Cardiac fibroblast (primary cell): ENCODE data around the gene GAPT.

Experiments
- DNase-seq, 2 donors: peaks; one replicate each; pipeline versions ENCODE4 v3.0.0 to v3.0.0-alpha.2; 2010; ENCODE audit warnings: low read depth in 2 of 2
- H3K4me3 ChIP-seq, 2 donors: replicated peaks in 1 of 2; 1 replicate in 1 of 2; 2 replicates in 1 of 2; pipeline ENCODE4 v1.5.1; 2011; ENCODE audit warnings: low read depth in 2 of 2, low read length in 2 of 2, mild to moderate bottlenecking in 2 of 2, moderate library complexity in 1 of 2
- CTCF ChIP-seq: IDR thresholded peaks from one replicate; pipeline ENCODE4 v1.5.1; 2011; ENCODE audit warnings: low read depth, mild to moderate bottlenecking, low read length, inconsistent platforms

Gene GAPT

GRCh38 chr5:58486290-58486689, 4.9 kb upstream of the GAPT start:
- H3K4me3 ChIP-seq: no peak overlapping the region
- TF ChIP-seq CTCF: no peak
- DNase-seq: no peak

- TF ChIP-seq CTCF: no peak
- no peak for DNase-seq
- H3K4me3 ChIP-seq: no peak overlapping the region
Measured at GRCh38 chr5:58490402-58491050, 709 bp upstream of the GAPT start.

GRCh38 chr5:58493141-58493540, 1.9 kb downstream of the GAPT start:
- H3K4me3 ChIP-seq: no peak overlapping the region
- DNase-seq: no peak
- TF ChIP-seq CTCF: no peak

GRCh38 chr5:58496488-58496887, 5.3 kb downstream of the GAPT start:
- DNase-seq: no peak
- H3K4me3 ChIP-seq: no peak overlapping the region
- TF ChIP-seq CTCF: peak; percentile 26

GRCh38 chr5:58497386-58497785, 6.2 kb downstream of the GAPT start:
- no peak for DNase-seq

GRCh38 chr5:58497921-58498320, 6.7 kb downstream of the GAPT start:
- DNase-seq: no peak
- no peak overlapping the region for H3K4me3 ChIP-seq
- no peak for TF ChIP-seq CTCF

More at GRCh38 chr5:58497386-58497785, 6.2 kb downstream of the GAPT start:
- no peak for TF ChIP-seq CTCF
- no peak overlapping the region for H3K4me3 ChIP-seq

GRCh38 chr5:58498340-58498942, 7.2 kb downstream of the GAPT start:
- peak; percentile 79 for TF ChIP-seq CTCF
- DNase-seq: peak; percentile 57 to 62
- H3K4me3 ChIP-seq: no peak overlapping the region
